NB4 (cell line): ENCODE measurements around the gene BRCC3.

ENCODE experiments used
- DNase-seq: peaks from one replicate; pipeline ENCODE4 v3.0.0; 2010; ENCODE audit warnings: low read depth
- H3K4me3 ChIP-seq: one replicate; pipeline ENCODE4 v1.5.1; 2011; ENCODE audit warnings: mild to moderate bottlenecking, low read depth, low read length, moderate library complexity
- MAX ChIP-seq: IDR thresholded peaks from 2 replicates; pipeline ENCODE4 v1.6.1; 2011; ENCODE audit warnings: low read depth, low read length
- MYC ChIP-seq: IDR thresholded peaks from 2 replicates; pipeline ENCODE4 v1.6.1; 2011; ENCODE audit warnings: low read depth, low read length
- POLR2A ChIP-seq: IDR thresholded peaks from 2 replicates; pipeline ENCODE4 v1.6.1; 2011; ENCODE audit warnings: mild to moderate bottlenecking; ENCODE audit not compliant: insufficient read length; ENCODE audit errors: extremely low read depth
- TF ChIP-seq, protein P1 (sequence below): IDR thresholded peaks from one replicate; pipeline ENCODE4 v1.5.1; 2012; ENCODE audit warnings: low read depth, low read length

The BRCC3 gene

GRCh38 chrX:155027509-155028066 is 43.7 kb upstream of the BRCC3 start:
- TF ChIP-seq POLR2A (no peak), MYC (no peak), MAX (no peak)
- TF ChIP-seq, protein P1, sequence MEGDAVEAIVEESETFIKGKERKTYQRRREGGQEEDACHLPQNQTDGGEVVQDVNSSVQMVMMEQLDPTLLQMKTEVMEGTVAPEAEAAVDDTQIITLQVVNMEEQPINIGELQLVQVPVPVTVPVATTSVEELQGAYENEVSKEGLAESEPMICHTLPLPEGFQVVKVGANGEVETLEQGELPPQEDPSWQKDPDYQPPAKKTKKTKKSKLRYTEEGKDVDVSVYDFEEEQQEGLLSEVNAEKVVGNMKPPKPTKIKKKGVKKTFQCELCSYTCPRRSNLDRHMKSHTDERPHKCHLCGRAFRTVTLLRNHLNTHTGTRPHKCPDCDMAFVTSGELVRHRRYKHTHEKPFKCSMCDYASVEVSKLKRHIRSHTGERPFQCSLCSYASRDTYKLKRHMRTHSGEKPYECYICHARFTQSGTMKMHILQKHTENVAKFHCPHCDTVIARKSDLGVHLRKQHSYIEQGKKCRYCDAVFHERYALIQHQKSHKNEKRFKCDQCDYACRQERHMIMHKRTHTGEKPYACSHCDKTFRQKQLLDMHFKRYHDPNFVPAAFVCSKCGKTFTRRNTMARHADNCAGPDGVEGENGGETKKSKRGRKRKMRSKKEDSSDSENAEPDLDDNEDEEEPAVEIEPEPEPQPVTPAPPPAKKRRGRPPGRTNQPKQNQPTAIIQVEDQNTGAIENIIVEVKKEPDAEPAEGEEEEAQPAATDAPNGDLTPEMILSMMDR = no peak
- peak; percentile 75 for DNase-seq

DNA sequence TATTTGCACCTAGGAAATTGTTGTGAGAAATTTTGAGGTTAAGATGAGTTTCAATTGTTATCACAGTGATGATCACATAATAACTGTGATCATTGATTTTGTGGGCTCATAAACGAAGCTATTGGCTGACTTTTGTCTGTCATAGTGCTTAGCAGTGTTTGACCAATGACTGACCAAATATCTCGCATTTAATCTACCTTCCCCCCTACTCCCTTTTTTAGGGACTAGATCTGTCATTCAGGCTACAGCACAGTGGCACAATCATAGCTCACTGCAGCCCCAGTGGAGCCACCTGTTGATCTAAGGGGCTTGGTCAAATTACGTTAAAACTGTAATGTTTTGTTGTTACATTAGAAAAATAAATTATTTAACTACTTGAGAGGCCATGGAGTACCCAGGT is 43.2 kb upstream of the BRCC3 start:
- DNase-seq = peak; percentile 41
- H3K4me3 ChIP-seq = peak overlapping the region; percentile 89
- TF ChIP-seq, protein P1 = no peak
- TF ChIP-seq MYC = no peak
- TF ChIP-seq MAX = no peak
- no peak for TF ChIP-seq POLR2A

More at GRCh38 chrX:155027509-155028066, 43.7 kb upstream of the BRCC3 start:
- H3K4me3 ChIP-seq = peak overlapping the region; percentile 89

GRCh38 chrX:155028877-155029291 is 42.4 kb upstream of the BRCC3 start:
- no peak for TF ChIP-seq MAX
- no peak overlapping the region for H3K4me3 ChIP-seq
- DNase-seq = peak; percentile 25

- no peak overlapping the region for H3K4me3 ChIP-seq
- TF ChIP-seq MAX (no peak), MYC (no peak), POLR2A (no peak)
- TF ChIP-seq, protein P1 = no peak
- no peak for DNase-seq
Observed at GRCh38 chrX:155031657-155032056, 39.7 kb upstream of the BRCC3 start.

DNA sequence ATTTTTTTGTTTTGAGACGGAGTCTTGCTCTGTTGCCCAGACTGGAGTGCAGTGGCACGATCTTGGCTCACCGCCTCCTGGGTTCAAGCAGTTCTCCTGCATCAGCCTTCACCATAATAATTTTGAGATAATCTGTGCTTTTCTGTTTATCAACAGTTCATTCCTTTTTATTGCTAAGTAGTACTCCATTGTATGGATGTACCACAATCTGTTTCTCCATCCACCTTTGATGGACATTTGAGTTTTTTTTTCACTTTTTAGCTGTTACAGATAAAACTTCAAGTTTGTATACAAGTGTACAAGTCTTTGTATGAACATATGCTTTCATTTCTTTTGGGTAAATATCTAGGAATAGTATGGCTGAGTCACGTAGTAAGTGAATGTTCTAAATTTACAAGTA is 35.6 kb upstream of the BRCC3 start:
- no peak overlapping the region for H3K4me3 ChIP-seq
- TF ChIP-seq, protein P1 = no peak
- TF ChIP-seq POLR2A (no peak), MYC (no peak), MAX (no peak)
- no peak for DNase-seq

- no peak for DNase-seq
- no peak overlapping the region for H3K4me3 ChIP-seq
- TF ChIP-seq, protein P1 = no peak
- TF ChIP-seq MAX (no peak), POLR2A (no peak), MYC (no peak)
Observed at GRCh38 chrX:155046129-155046810, 25.0 kb upstream of the BRCC3 start.
